Fibroblast of the aortic adventitia (primary cell): Measurements from ENCODE around the gene KLHL21. TPM values are rescaled to one million over a fixed set of nuclear protein-coding genes. Genes with fewer than 3 reads are reported as not detected.
A peak's percentile ranks its signal among the peaks of the same experiment; 100 is the strongest.

Source experiments
- DNase-seq: peaks from one replicate; pipeline ENCODE4 v3.0.0-alpha.2; 2010; ENCODE audit warnings: low read depth
- H3K4me3 ChIP-seq: 2 replicates; pipeline ENCODE4 v1.5.1; 2011; ENCODE audit warnings: low read depth, mild to moderate bottlenecking, control low read depth, low read length, moderate library complexity
- total RNA-seq: library from RNA; depleted of rRNA; stranded (reverse); fragments of >200 nt; gene quantifications from 2 replicates; pipeline ENCODE4 v1.2.3, GENCODE V29; 2012; ENCODE audit warnings: low replicate concordance
- TF ChIP-seq, protein P1 (sequence below): IDR thresholded peaks from 2 replicates; pipeline ENCODE4 v1.5.1; 2011; ENCODE audit warnings: mild to moderate bottlenecking, low read length, control low read depth, inconsistent platforms; ENCODE audit not compliant: insufficient read depth

The KLHL21 gene
- total RNA-seq, 1 donor = 40.8 TPM

DNA sequence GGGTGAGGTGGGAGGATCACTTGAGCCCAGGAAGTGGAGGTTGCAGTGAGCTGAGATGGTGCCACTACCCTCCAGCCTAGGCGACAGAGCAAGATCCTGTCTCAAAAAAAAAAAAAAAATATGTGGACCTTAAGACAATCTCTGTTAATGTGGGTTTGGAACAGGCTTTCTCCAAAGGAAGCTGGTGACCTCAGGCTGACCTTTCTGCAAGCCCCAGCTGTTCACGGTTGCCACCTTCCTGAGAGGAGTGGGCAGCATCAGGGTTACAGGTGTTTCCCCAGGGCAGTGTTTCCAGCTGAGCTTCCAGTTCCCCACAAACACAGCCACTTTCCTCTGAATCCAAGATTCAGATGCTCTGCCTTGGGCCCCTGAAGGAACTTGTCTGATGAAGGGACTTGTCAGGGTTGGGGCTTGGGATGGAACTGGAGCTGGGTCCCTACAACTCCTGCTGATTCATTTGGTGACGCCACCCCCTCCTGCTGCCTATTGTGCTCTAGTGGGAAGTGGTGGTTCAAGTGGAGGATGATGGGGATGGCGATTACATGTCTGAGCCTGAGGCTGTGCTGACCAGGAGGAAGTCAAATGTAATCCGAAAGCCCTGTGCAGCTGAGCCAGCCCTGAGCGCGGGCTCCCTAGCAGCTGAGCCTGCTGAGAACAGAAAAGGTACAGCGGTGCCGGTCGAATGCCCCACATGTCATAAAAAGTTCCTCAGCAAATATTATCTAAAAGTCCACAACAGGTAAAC, 20.9 kb downstream of the KLHL21 start:
- peak overlapping the region; percentile 9 for H3K4me3 ChIP-seq
- DNase-seq = no peak
- TF ChIP-seq, protein P1, sequence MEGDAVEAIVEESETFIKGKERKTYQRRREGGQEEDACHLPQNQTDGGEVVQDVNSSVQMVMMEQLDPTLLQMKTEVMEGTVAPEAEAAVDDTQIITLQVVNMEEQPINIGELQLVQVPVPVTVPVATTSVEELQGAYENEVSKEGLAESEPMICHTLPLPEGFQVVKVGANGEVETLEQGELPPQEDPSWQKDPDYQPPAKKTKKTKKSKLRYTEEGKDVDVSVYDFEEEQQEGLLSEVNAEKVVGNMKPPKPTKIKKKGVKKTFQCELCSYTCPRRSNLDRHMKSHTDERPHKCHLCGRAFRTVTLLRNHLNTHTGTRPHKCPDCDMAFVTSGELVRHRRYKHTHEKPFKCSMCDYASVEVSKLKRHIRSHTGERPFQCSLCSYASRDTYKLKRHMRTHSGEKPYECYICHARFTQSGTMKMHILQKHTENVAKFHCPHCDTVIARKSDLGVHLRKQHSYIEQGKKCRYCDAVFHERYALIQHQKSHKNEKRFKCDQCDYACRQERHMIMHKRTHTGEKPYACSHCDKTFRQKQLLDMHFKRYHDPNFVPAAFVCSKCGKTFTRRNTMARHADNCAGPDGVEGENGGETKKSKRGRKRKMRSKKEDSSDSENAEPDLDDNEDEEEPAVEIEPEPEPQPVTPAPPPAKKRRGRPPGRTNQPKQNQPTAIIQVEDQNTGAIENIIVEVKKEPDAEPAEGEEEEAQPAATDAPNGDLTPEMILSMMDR = no peak

DNA sequence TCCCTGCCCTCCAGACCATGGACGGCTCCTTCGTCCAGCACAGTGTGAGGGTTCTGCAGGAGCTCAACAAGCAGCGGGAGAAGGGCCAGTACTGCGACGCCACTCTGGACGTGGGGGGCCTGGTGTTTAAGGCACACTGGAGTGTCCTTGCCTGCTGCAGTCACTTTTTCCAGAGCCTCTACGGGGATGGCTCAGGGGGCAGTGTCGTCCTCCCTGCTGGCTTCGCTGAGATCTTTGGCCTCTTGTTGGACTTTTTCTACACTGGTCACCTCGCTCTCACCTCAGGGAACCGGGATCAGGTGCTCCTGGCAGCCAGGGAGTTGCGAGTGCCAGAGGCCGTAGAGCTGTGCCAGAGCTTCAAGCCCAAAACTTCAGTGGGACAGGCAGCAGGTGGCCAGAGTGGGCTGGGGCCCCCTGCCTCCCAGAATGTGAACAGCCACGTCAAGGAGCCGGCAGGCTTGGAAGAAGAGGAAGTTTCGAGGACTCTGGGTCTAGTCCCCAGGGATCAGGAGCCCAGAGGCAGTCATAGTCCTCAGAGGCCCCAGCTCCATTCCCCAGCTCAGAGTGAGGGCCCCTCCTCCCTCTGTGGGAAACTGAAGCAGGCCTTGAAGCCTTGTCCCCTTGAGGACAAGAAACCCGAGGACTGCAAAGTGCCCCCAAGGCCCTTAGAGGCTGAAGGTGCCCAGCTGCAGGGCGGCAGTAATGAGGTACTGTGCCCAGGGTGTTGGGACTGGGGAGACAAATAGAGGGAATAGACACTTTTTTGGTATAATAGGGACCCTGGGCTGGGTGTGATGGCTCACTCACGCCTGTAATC, 21.9 kb downstream of the KLHL21 start:
- TF ChIP-seq, protein P1 = peak; percentile 14
- H3K4me3 ChIP-seq = peak overlapping the region; percentile 88
- no peak for DNase-seq

DNA sequence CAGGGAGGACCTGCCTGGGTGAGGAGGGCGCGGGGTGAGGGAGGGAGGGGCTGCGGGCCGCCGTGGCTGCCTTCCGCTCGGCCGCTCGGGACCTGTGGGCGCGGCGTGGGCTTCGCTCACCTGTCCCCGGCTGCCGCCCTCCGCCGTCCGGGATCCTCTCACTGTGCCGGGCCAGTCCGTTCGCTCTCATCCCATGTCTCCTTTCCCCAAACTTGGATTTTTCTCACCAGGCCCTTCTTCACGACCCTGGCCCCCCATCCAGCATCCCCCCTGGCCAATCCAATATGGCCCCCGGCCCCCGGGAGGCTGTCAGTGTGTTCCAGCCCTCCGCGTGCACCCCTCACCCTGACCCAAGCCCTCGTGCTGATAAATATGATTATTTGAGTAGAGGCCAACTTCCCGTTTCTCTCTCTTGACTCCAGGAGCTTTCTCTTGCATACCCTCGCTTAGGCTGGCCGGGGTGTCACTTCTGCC, 22.5 kb downstream of the KLHL21 start:
- peak overlapping the region; percentile 88 for H3K4me3 ChIP-seq
- DNase-seq = no peak
- TF ChIP-seq, protein P1 = no peak

DNA sequence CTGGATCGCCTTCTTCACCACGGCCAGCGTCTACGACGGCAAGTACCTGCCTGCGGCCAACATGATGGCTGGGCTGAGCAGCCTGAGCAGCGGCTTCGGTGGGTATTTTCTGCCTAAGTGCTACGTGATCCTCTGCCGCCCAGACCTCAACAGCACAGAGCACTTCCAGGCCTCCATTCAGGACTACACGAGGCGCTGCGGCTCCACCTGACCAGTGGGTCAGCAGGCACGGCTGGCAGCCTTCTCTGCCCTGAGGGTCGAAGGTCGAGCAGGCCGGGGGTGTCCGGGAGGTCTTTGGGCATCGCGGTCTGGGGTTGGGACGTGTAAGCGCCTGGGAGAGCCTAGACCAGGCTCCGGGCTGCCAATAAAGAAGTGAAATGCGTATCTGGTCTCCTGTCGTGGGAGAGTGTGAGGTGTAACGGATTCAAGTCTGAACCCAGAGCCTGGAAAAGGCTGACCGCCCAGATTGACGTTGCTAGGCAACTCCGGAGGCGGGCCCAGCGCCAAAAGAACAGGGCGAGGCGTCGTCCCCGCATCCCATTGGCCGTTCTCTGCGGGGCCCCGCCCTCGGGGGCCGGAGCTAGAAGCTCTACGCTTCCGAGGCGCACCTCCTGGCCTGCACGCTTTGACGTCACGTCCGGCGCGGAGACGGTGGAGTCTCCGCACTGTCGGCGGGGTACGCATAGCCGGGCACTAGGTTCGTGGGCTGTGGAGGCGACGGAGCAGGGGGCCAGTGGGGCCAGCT, 23.1 kb downstream of the KLHL21 start, which contains the start of gene ZBTB48:
ZBTB48 (plus strand) TSS at position 621 of the 745 bp plus-strand sequence. CDS start 616 bp downstream, outside the sequence.
- peak; percentile 95 for DNase-seq
- TF ChIP-seq, protein P1 = no peak
- H3K4me3 ChIP-seq = peak within 1 kb of the TSS; percentile 88

DNA sequence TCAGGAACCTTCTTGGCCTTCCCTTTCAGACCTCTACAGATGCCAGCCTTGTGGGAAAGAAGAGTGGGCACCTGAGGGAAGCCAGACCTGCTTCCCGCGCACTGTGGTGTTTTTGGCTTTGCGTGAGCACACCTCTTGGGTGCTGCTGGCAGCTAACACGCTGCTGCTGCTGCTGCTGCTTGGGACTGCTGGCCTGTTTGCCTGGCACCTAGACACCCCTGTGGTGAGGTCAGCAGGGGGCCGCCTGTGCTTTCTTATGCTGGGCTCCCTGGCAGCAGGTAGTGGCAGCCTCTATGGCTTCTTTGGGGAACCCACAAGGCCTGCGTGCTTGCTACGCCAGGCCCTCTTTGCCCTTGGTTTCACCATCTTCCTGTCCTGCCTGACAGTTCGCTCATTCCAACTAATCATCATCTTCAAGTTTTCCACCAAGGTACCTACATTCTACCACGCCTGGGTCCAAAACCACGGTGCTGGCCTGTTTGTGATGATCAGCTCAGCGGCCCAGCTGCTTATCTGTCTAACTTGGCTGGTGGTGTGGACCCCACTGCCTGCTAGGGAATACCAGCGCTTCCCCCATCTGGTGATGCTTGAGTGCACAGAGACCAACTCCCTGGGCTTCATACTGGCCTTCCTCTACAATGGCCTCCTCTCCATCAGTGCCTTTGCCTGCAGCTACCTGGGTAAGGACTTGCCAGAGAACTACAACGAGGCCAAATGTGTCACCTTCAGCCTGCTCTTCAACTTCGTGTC, 23.9 kb downstream of the KLHL21 start:
- peak overlapping the region; percentile 88 for H3K4me3 ChIP-seq
- no peak for DNase-seq
- TF ChIP-seq, protein P1 = no peak
